Activated CD4-positive, alpha-beta T cell treated with anti-CD3 and anti-CD28 coated beads, Interleukin-2, Interleukin-4, amounts not matched to agents 100 ng/mL and 50 ng/mL, durations not matched to agents 16 hours and 8 hours (primary cell): Measurements from ENCODE around the gene MBNL3.

Experiments
- DNase-seq: peaks from one replicate; pipeline ENCODE4 v3.0.0-alpha.2; 2020; ENCODE audit warnings: low spot score

MBNL3 gene

DNA sequence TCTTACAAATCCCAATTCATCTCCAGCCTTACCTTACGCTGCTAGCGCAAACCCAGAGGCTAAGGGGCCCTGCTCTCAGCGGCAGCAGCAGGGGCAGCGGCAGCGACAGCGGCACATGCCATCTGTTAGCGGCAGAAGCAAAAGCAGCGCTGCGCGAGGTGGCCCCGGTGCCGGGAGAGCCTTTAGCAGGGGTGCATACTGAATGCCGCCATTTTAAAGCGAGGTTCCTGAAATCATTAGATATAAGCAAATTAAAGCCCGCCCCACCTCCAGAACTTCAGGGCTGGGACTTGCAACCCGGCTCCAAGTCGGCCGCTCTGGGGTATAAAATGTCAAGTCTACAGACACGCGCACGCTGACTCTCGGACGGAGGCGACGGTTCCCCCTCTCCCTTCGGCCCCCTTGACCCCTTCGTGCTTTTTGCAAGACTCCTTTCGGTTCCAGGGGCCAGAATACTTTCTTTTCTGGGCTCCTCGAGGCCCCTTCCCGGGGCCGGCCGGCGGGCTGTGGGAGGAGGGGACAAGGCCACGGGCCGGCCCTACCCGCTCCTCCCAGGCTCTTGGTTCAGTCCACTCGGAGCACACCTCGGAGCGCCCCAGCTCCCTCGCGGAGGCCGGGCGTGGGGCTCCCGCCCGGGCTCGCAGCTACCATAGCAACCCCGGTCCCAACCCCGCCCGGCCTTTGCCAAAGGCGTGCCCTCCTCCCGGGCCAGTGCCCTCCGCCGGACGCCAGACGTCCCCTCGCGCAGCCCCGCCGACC is at the start of gene MBNL3:
MBNL3 (minus strand) TSS at position 220 of the 759 bp plus-strand sequence. CDS start 49,427 bp downstream, outside the sequence.
- peak; percentile 38 for DNase-seq

GRCh38 chrX:132533409-132533808 is 44.6 kb upstream of the MBNL3 start:
- DNase-seq = no peak

DNA sequence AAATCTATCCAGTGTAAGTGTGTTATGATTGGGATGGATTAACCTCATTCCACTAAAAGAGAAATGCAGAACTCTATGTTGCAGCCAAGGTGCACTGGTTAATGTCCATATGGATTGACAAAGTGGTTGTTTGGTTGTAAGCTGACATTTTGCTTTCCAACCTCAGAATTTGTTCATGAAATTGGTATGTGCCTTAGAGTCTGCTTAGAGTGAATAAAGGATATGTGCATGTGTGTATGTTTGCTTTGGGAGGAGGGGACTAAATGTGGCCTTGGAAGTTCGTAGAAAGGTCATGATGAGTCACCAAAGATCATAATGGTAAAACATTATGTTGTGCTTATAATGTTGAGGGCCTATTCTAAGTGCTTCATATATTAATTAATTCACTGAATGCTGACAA is 44.1 kb upstream of the MBNL3 start:
- no peak for DNase-seq

- DNase-seq = no peak
Observed at GRCh38 chrX:132532097-132532496, 43.3 kb upstream of the MBNL3 start.

- no peak for DNase-seq
Observed at GRCh38 chrX:132520792-132521191, 32.0 kb upstream of the MBNL3 start.

- DNase-seq = no peak
Observed at GRCh38 chrX:132520213-132520612, 31.4 kb upstream of the MBNL3 start.

- DNase-seq = no peak
Observed at GRCh38 chrX:132518401-132518800, 29.6 kb upstream of the MBNL3 start.

DNA sequence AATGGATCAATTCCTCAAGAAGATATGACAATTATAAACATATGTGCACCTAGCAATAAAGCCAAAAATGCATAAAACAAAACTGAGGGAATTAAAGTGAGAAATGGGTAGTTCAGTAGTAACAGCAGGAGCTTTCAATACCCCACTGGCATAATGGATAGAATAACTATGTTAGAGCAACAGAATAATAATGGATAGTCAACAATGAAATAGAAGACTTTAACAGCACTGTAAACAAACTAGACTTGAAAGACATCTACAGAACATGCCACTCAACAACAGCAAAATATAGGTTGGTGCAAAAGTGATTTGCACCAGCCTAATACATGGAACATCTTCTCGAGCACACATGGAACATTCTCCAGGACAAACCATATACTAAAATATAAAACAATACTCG is 20.0 kb upstream of the MBNL3 start:
- DNase-seq = no peak

- DNase-seq = no peak
Observed at GRCh38 chrX:132505116-132505515, 16.3 kb upstream of the MBNL3 start.

DNA sequence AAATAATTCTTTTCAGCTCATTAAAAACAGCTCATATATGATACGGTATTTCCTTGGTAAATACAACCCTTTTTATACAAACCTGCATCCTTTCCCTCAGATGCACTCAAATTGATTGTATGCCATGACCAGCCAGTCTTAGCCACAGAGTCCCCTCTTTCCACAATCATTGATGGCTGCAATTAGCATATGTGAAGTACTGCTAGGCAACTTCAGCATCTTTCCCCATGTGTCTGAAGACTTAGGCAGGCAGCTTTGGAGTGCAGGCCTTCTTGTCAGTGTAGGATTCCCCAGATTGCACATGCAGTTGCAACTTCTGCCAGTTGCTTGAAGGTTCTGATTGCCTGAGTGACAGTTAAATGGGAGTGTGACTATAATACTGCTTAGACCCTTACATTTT is 15.6 kb upstream of the MBNL3 start:
- DNase-seq = no peak

- no peak for DNase-seq
Observed at GRCh38 chrX:132501606-132502005, 12.8 kb upstream of the MBNL3 start.

DNA sequence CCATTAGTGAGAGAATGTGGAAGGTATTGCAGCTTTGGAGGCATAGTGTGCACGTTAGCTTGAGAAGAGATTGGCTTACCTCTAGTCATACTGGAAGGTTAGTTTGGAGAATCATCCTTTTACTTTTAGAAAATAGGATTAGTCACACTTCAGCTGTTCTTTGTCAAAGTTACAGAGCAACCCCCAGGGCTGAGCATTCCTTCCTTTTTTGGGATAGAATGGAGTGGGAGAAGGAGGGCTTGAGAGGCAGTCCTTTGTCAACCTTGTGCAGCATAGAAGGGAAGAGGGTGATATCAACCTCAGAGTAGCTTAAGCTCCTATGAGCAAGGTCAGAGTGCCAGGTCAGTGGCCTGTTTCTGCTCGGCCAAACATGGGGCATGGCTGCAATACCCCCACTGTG is 8.6 kb upstream of the MBNL3 start:
- DNase-seq = no peak

DNA sequence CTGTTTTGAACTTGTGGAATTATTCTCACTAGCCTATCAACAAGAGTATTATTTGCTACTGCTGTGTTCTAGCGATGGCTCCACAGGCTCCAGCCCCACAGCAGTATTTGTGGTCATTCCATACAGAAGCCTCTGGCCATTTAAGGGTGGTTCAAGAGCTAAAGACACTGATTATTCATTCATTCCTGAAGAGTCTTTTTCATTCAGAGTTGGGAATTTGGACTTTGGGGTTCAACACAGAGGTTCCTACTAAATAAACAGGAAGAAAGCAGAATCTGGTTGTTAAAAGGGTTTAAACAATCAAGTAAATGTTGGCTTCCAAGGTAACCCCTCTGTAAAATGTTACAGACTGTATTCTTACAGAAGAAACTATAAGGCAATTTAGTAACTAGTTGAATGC is 4.3 kb upstream of the MBNL3 start:
- no peak for DNase-seq

- DNase-seq = peak; percentile 32
Observed at GRCh38 chrX:132491191-132491590, 2.4 kb upstream of the MBNL3 start.

GRCh38 chrX:132489578-132490419 is 961 bp upstream of the MBNL3 start:
- peak; percentile 15 for DNase-seq

- peak; percentile 44 for DNase-seq
Observed at GRCh38 chrX:132488180-132488705, 595 bp downstream of the MBNL3 start.

- DNase-seq = no peak
Observed at GRCh38 chrX:132486599-132487178, 2.1 kb downstream of the MBNL3 start.

- DNase-seq = no peak
Observed at GRCh38 chrX:132483951-132484350, 4.9 kb downstream of the MBNL3 start.

GRCh38 chrX:132483488-132483887 is 5.3 kb downstream of the MBNL3 start:
- DNase-seq = no peak

GRCh38 chrX:132482632-132483031 is 6.2 kb downstream of the MBNL3 start:
- DNase-seq = no peak

DNA sequence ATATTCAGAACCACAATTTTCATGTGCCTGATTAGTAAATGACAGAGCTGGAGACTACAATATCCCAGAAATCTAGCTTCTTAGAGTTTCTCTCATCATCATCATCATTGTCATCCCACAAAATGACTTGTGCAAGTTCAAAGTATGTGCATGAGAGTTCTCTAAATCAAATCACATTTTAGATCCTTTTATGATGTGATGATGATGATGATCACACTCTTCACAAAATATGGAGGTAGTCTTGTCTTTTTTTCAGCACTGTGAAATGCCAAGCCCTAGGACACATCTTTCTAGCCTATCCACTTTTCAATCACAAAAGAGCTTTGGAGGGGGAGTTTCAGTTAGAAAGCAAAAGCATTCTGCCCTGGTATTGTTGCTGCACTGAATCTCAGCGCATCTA is 7.4 kb downstream of the MBNL3 start:
- DNase-seq = no peak

GRCh38 chrX:132480581-132481203 is 8.1 kb downstream of the MBNL3 start:
- DNase-seq = peak; percentile 61
